Occipital lobe (tissue), 2 donors: Measurements from ENCODE around the gene MCC. TPM values are rescaled to one million over a fixed set of nuclear protein-coding genes. Genes with fewer than 3 reads are reported as not detected.
"Not testable (repeated sequence)": the region's sequence is repeated elsewhere in the genome, so short reads cannot be mapped to it uniquely, and the experiment has no call there.

ENCODE experiments used
- DNase-seq: peaks from one replicate; lab custom pipeline; 2025; lab: John Stamatoyannopoulos, UW
- total RNA-seq: library from RNA; depleted of rRNA; stranded (reverse); fragments of >200 nt; gene quantifications from one replicate; pipeline ENCODE4 v1.2.3, GENCODE V29; 2014

MCC gene
- total RNA-seq, 1 donor from 2014 or later: 15.8 TPM

GRCh38 chr5:113425909-113426308 is 62.3 kb downstream of the MCC start:
- no peak for DNase-seq

DNA sequence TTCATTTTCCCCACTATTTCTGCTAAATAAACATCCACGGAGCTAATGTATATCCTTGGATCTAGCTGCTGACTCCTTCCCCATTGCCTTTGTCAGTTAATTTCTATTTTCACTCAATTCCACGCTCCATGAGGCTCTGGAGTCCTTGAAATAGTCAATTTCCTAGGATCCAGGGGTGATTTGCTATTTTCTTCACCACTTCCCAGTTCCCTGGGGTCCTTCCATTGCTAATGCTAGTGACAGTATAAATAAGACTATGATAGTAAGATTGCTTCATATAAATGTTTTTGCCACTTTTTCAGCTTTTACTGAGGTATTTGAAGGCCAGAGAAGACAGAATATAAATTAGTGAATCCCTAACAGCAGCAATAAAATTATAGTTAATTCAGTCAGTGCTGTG is 66.6 kb downstream of the MCC start:
- DNase-seq: no peak

GRCh38 chr5:113405530-113405929 is 82.7 kb downstream of the MCC start:
- no peak for DNase-seq

GRCh38 chr5:113404269-113404668 is 84.0 kb downstream of the MCC start:
- DNase-seq: no peak

- not testable (repeated sequence) for DNase-seq
Measured at GRCh38 chr5:113397986-113398385, 90.3 kb downstream of the MCC start.

GRCh38 chr5:113397046-113397445 is 91.2 kb downstream of the MCC start:
- DNase-seq: no peak

DNA sequence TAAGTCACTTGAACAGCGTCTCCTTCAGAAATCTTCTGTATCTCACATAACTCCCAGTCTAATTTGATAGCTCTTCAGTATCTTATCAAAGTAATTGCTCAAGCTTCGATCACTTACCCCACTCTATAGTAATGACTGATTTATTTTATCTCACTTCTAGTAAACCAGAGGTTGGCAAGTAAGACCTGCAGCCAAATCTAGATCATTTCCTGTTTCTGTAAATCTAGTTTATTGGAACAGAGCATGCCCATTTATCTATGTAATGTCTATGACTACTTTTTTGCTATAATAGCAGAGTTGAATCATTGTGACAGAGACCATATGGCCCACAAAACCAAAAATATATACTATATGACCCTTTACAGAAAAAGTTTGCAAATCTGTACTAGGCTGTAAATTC is 93.6 kb downstream of the MCC start:
- DNase-seq: no peak

GRCh38 chr5:113390224-113390623 is 98.0 kb downstream of the MCC start:
- no peak for DNase-seq

GRCh38 chr5:113389116-113389515 is 99.1 kb downstream of the MCC start:
- no peak for DNase-seq

DNA sequence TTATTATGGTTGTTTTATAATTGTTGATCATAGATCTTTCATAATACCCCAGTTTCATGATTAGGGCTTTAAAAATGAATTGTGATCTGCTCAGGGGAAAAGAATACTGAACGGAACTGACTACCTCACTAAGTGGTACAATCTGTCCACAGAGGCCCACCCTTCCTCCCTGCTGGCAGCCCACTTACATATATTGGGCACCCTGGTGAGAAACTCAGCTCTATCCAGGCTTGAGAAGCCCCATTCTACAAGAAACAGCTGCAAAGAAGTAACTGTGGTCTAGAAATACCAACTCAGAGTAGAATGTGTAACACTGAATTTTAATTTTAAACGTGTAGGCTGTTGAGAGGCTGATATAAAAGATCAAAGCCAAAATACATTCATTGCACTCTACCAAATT is 100.4 kb downstream of the MCC start:
- DNase-seq: no peak

DNA sequence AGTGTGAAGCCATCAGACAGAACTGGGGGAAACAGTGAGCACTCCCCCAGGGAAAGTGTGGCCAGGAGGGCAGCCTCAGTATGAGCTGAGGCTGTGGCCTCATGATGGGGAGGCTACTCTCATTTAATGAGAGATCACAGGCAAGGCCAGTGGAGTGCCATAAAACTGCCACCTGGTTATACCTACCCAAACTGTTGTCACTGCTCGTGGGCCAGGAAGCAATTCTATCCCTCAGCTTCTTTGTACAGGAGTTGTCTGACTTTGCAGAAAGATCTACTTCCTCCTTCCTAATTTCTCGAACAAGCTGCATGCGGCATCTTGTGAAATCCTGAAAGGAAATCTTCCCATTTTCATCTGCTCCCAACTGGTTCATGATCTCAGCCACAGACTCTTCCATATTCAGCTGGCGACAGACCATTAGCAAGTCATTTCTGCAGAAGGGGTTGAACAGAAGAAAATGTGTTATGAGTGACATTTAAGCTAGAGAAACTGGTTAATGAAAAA is 103.4 kb downstream of the MCC start:
- no peak for DNase-seq

- DNase-seq: no peak
Measured at GRCh38 chr5:113382731-113383130, 105.5 kb downstream of the MCC start.

DNA sequence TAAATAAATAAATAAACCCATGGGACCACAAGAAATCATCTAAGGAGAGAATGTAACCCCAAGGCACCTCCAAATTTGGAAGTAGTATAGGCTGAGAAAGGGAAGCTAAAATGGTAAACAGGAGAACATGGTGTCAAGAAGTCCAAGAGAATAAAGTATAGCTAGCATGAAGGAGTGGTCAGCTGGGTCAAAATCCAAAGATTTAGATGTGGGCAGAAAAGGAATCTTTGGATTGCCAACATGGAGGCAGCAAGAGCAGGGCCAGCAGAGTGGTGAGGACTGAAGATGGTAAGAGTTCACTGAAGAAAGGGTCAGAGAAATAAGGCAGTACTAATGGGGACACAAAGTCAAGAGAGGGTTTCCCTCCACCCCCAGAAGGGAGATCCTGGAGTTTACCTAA is 106.5 kb downstream of the MCC start:
- no peak for DNase-seq

DNA sequence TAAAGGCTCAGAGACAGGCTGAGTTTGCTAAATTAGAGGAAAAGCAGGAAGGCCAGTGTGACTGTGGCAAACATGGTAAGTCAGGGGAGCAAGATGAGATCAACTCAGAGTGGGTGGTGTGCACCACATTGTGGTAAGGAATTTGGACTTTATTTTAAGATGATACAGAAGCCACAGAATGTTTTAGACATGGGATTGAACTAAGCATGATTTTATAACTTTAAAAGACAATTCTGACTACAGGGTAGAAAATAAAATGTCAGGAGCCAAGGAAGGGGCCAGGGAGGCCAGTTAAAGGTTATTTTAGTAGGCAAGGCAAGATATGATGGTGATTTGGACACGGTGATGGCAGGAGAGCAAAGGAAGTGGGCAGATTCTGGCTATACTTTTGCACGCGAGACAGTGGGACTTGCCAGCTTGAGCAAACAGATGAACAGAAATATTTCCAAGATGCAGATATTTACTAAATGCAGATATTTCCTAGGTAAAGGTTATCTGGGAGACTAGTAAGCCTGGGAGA is 107.4 kb downstream of the MCC start:
- DNase-seq: no peak

DNA sequence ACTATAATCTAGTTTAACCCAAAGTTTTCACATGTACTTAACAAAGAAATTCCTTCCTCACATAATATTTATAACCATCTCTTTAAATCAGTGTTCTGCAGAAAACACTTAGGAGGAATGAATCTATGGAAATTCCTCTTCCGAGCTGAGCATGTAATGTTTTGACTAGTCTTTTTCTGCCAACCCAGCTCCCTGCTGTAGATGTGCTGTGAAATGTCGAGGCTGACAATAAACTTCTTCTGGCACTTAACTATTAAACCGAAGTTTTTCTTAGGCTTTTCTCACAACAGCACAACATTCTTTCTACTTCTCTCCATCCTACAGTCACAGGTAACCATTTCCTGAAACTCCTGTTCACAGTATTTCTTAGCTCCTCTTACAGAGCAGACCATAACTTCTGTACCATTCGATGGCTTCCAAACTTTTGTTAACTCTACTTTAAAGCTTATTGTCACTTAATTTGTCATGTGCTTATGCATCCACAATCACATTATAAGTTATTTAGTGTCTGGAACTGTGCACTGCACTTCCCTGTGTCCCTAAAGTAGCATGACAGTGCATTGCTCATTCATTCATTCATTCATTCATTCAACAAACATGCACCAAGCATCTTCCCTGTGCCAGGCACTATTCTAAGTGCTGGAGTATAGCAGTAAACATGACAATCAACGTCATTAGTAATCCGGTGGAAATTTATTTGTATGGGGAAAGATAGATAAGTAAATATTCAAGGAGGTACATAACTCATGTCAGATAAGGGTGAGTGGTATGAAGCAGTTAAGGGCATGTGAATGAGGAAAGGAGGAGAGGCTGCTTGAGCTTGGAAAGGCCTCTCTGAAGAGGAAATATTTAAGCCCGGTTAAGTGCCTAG is 108.1 kb downstream of the MCC start:
- no peak for DNase-seq

DNA sequence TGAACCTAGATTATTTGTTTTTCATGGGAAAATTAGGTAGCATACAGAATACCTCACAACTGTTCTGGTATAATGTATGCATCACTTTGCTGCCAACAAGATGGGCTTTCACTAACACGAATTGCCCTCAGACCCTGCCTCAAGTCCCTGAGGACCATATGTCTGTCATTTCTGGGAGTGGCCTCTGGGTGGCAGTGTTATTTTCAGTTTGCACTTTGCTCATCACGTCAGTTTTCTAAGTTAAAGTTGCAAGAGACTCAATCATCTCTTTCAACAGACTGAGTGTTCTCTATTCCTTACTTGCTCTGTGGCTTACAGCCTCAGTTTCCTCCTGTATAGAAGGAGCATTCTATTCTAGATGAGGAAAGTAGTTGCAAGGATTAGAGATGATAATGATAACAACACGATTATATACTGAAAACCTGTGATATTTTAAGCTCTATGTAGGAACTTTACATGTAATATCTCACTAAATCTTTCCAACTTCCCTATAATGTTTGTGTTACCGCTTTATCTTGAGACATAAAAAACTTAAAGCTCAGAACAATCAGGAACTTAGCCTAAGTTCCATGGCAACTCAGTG is 109.2 kb downstream of the MCC start:
- DNase-seq: peak; percentile 7

- DNase-seq: no peak
Measured at GRCh38 chr5:113378514-113378913, 109.7 kb downstream of the MCC start.

- DNase-seq: no peak
Measured at GRCh38 chr5:113378081-113378480, 110.2 kb downstream of the MCC start.

GRCh38 chr5:113376640-113377039 is 111.6 kb downstream of the MCC start:
- DNase-seq: no peak

GRCh38 chr5:113375480-113376060 is 112.7 kb downstream of the MCC start:
- no peak for DNase-seq

GRCh38 chr5:113373426-113373825 is 114.8 kb downstream of the MCC start:
- DNase-seq: no peak

GRCh38 chr5:113371721-113372196 is 116.5 kb downstream of the MCC start:
- no peak for DNase-seq
